Bronchus fibroblast of lung (primary cell): ENCODE measurements around the gene CYSLTR1. TPM values are rescaled to one million over a fixed set of nuclear protein-coding genes. Genes with fewer than 3 reads are reported as not detected.

Experiments used
- total RNA-seq: library from RNA; depleted of rRNA; stranded (reverse); fragments of >200 nt; gene quantifications from 2 replicates; pipeline ENCODE4 v1.2.3, GENCODE V29; 2015

Gene CYSLTR1, protein sequence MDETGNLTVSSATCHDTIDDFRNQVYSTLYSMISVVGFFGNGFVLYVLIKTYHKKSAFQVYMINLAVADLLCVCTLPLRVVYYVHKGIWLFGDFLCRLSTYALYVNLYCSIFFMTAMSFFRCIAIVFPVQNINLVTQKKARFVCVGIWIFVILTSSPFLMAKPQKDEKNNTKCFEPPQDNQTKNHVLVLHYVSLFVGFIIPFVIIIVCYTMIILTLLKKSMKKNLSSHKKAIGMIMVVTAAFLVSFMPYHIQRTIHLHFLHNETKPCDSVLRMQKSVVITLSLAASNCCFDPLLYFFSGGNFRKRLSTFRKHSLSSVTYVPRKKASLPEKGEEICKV
- total RNA-seq = not detected in 2 replicates

DNA sequence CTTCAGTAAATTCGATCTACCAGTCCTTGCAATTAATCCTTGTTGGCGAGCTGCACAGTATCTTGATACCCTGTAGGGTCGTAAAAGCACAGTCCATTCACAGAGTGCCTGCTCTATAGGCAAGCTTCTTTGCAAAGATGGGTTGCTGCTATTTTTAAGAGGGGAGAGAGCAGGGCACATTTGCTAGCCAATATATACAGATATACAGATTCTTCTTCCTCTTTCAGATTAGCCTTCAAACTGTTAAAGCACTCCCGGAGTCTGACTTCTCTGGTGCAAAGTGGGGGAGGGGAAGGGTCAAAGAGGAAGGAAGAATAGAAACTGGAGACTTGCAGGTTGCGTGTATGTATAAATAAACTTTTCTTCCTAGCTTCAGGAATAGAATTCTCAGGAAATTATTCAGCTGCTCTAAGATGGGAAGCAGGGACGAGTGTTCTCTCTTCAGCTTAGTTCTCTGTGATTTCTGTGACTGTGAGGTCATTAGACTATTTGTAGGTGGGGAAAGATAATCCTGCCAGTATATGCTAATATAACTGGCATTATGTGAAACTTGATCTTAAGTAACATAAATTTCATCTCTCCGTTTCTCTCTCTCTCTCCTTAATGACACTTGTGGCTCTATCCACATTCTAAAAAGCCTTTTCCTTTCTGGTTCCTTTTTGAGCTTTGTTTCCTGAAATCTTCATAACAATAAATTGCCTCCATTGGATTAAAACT, at the start of gene CYSLTR1:
Gene CYSLTR1 (minus strand): TSS at position 242 of the 717 bp plus-strand sequence. CDS start 53,865 bp downstream, outside the sequence.

Other genes with a start within 250 kb of the CYSLTR1 start
- 240 and 248 TPM in 2 replicates for gene PGK1, start 223.4 kb downstream of the CYSLTR1 start, total RNA-seq
- 28.4 and 29.9 TPM in 2 replicates for gene TAF9B, start 188.0 kb downstream of the CYSLTR1 start, total RNA-seq